Mononuclear cell (primary cell): ENCODE data around the gene TTC33. TPM values are rescaled to one million over a fixed set of nuclear protein-coding genes. Genes with fewer than 3 reads are reported as not detected.
"Not testable (repeated sequence)": the region's sequence is repeated elsewhere in the genome, so short reads cannot be mapped to it uniquely, and the experiment has no call there.

Experiments used
- H3K27me3 ChIP-seq: 2 replicates; pipeline ENCODE4 v1.6.0; 2011; ENCODE audit warnings: low read length, control low read depth; ENCODE audit not compliant: insufficient read depth
- H3K4me1 ChIP-seq: 2 replicates; pipeline ENCODE4 v1.5.1; 2011; ENCODE audit warnings: mild to moderate bottlenecking, low read length, control low read depth; ENCODE audit not compliant: insufficient read depth
- H3K4me3 ChIP-seq: 2 replicates; pipeline ENCODE4 v1.5.1; 2011; ENCODE audit warnings: mild to moderate bottlenecking, low read length, moderate library complexity
- H3K9me3 ChIP-seq: 2 replicates; pipeline ENCODE4 v1.5.1; 2011; ENCODE audit warnings: low read depth, mild to moderate bottlenecking, control low read depth, low read length
- total RNA-seq: library from RNA; depleted of rRNA; stranded (reverse); fragments of >200 nt; gene quantifications from one replicate; pipeline ENCODE4 v1.2.3, GENCODE V29; 2012

TTC33 gene
- total RNA-seq, 1 donor, result 15.4 TPM

DNA sequence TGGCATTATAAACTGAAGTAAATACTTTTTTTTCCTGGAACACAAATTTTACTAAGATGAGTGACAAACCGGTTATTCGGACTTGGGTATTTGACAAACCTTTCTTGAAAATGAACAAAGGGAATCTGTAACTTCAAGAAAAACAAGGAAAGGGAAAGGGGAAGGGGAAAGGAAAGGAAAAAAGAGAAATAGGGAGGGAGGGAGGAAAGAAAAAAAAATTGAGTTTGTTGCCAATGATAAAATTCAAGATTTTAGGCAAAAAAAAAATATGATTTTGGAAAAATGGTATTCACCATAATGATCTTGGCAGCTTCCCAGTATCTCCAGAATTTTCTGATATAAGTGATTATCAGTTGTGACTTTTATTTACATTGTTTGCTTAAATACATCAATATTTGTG, 1.6 kb upstream of the TTC33 start:
- H3K4me1 ChIP-seq, result peaks cover 16% of the 10 kb centered on the region
- no peaks in the 10 kb centered on the region for H3K27me3 ChIP-seq
- H3K4me3 ChIP-seq, result no peak overlapping the region
- no peaks in the 10 kb centered on the region for H3K9me3 ChIP-seq

DNA sequence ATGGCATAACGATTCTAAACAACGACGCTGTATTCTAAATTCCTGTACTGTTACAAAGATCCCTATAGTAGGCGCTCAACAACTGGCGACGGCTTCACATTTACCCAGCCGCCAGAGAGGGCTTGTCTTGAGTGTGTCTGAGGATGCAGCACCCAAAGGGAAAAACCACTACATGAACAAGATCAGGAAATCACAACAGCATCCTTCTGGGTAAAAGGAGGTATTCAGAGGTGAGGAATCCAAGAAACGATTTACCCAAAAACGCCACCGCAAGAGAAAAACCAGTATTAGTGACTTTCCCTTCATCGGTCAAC, 711 bp downstream of the TTC33 start:
- no peaks in the 10 kb centered on the region for H3K27me3 ChIP-seq
- peak overlapping the region; percentile 97 for H3K4me3 ChIP-seq
- peaks cover 16% of the 10 kb centered on the region for H3K4me1 ChIP-seq
- H3K9me3 ChIP-seq, result no peaks in the 10 kb centered on the region

DNA sequence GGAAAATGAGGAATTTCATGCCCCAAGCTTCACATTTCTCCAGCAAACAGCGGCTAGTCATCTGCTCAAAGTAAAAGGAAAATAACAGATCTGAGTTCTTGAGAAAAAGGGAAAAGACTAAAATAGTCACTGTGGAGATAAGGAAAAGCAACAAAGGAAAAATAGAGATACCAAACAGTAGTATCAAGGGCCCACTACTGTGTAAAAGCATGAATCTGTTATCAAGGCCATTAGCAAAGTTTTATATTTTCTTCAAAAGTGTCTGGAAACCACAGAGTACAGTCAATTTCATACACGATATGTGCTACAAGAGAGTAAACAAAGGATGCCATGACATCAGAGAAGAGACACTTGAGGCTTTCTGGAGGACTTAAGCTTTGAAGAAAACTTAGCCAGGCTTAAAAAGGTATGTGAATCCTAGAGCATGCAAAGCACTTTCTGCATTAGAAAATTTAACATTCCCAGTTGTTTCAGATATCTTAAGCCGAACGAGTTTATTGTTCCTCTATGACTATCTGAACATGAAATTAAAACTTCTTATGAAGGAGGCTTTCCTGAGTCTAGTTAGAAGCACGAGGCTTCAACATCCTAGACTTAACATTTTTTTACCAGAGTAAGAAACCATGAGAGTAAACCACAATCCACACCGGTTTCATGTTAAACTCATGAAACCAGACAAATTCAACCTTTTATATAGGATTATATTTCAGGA, 1.2 kb downstream of the TTC33 start:
- Histone ChIP-seq H3K27me3 (no peaks in the 10 kb centered on the region), H3K9me3 (no peaks in the 10 kb centered on the region), H3K4me1 (peaks cover 16% of the 10 kb centered on the region), H3K4me3 (peak overlapping the region; percentile 97)

DNA sequence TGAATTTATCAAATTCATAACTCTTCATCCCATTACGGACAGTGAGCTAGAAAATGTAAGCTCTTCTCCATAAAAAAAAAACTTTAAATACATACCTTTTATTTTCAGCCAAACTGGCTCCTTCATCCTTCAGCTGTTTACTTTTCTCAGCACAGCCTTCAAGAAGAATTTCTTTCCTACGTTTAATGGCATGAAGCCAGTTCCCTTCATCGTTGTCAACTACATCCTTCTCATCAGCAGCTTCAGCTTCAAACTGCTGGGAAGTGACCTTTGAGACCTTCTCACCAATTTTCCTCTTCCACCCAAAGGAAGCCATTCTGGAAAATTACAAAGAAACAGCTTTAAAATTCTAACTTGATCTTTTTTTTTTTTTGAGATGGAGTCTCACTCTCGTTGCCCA, 9.1 kb downstream of the TTC33 start:
- Histone ChIP-seq H3K4me1 (no peaks in the 10 kb centered on the region), H3K27me3 (no peaks in the 10 kb centered on the region), H3K4me3 (no peak overlapping the region), H3K9me3 (no peaks in the 10 kb centered on the region)

DNA sequence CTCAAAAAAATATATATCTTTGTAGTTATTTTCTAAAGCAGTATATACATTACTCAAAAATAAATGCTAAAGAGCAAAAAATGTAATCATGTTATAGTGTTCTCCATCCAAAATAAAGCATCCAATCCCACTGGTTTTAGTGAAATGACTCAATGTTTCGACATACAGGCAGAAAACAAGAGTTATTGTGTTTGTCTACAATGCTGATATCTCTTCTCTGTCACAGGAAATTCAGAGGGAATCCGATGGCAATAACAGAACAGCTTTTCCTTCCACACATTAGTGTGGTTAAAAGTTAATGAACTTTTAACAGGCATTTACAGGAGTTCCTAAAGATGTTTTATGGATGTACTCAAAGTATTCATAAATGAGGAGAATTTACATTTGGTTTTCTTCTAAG, 12.0 kb downstream of the TTC33 start:
- Histone ChIP-seq H3K4me1 (no peaks in the 10 kb centered on the region), H3K9me3 (peaks cover 4% of the 10 kb centered on the region), H3K4me3 (no peak overlapping the region), H3K27me3 (no peaks in the 10 kb centered on the region)

DNA sequence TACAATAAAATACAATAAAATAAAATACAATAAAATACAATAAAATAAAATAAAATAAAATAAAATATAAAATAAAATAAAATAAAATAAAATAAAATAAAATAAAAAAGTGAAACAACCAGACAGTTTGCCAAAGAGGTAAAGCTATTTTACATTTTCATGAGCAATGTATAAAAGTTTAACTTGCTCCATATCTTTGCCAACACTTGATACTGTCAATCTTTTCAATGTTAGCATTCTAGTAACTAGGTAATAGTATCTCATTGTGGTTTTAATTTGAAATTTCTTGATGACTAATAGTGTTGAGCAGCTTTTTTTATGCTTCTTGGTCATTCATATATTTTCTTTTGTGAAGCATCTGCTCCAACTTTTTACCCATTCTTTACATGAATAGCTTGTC, 17.3 kb downstream of the TTC33 start:
- peaks cover 4% of the 10 kb centered on the region for H3K9me3 ChIP-seq
- H3K27me3 ChIP-seq, result no peaks in the 10 kb centered on the region
- H3K4me1 ChIP-seq, result peaks cover 1% of the 10 kb centered on the region
- H3K4me3 ChIP-seq, result no peak overlapping the region

DNA sequence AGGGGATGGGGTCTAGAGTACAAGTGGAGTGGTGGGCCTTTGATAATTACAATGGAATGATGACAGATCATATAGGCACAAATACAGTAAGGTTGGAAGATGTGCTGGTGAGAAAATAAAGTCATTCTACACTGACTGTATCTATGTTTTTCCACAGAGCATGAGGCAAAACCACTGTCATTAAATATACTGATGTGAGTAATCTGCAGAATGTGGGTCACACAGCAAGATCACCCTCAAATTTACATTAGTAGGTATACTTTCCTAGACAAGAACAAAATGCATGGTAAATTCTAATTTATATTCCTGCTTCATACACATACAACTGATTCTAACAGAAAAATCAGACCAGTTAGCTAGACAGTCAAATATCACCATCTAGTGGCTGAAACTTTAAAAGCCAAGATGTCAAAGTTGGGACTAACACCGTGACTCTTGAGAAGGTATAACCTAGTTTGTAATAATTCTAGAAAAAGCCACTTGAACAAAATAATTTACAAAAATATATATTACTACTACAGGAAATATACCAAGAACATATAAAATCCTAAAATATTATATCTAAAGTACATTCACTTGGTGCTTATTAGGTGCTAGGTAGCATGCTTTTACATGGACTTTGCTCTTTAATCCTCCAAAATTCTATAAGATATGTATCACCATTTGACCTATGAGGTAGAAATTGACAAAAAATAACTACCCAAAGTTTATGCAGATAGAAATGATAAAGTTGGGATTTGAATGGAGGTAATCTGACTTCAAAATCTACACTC, 19.5 kb downstream of the TTC33 start:
- peaks cover 4% of the 10 kb centered on the region for H3K9me3 ChIP-seq
- H3K4me1 ChIP-seq, result peaks cover 3% of the 10 kb centered on the region
- no peaks in the 10 kb centered on the region for H3K27me3 ChIP-seq
- H3K4me3 ChIP-seq, result no peak overlapping the region

DNA sequence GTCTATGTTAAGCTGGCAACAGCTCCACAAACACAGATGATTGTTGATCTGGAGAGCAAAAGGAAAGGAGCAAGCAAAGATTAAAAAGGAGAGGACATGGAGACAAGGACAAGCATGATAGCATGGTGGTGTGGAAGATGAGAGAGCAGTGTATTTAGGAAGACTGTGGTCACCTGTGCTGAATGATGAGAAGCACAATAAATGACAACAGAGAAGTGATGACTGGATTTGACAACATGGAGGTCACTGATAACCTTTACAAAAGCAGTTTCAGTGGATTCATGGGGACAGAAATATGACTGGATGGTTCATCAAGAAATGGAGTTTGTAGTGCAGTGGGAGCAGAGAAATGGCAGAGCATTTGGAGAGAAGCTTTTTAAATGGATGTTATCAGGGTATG, 20.2 kb downstream of the TTC33 start:
- H3K27me3 ChIP-seq, result no peaks in the 10 kb centered on the region
- H3K4me3 ChIP-seq, result no peak overlapping the region
- H3K9me3 ChIP-seq, result peaks cover 4% of the 10 kb centered on the region
- H3K4me1 ChIP-seq, result peaks cover 3% of the 10 kb centered on the region

DNA sequence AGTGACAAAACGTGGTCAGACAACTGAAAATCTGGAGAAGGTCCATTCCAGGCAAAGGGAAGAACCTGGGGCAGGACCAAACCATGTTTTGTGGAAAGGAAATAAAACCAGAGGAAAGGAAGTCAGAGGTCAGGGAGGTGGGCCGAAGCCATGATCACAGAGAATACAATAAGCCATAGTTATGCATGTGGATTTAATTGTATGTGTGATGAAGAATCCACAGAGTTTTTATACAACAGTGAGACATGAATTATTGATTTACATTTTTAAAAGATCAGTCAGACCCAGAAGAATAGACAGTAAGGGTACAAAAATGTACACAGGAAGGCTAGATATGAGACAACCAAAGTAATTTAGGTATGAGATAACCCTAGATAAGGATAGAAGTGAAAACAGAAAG, 20.8 kb downstream of the TTC33 start:
- Histone ChIP-seq H3K4me3 (no peak overlapping the region), H3K9me3 (no peaks in the 10 kb centered on the region)

DNA sequence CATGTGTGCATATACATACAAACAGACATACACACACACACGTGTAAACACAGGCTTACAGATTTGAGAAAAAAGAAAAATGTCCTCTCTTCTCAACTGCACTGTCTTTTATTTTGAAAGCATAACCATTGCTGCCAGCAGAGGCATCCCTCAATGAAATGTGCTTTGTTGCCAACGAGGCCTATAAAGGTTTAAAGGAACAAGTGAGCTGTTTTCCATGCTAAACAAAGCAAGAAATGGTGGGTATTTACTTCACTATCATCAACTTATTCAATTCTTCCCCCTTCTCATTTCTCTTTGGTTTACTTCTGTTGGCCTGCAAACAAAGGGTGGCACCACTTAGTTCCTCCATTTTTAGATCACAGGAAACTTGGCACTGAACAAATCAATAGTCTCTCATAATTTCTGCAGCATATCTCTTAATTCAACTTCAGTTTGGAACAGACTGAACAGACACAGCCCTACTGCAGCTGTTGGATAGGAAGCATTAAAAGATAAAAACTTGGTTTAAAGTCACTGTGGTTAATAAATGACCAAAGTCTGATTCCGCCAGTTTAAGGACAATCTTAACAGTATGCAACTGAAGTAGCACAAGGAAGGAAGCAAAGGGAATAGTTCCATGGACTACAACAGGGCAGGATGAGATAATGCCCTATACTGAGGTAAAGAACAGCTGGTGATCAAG, 21.7 kb downstream of the TTC33 start:
- Histone ChIP-seq H3K27me3 (no peaks in the 10 kb centered on the region), H3K9me3 (no peaks in the 10 kb centered on the region)

More for the DNA sequence above, 20.8 kb downstream of the TTC33 start:
- peaks cover 3% of the 10 kb centered on the region for H3K4me1 ChIP-seq
- H3K27me3 ChIP-seq, result no peaks in the 10 kb centered on the region

DNA sequence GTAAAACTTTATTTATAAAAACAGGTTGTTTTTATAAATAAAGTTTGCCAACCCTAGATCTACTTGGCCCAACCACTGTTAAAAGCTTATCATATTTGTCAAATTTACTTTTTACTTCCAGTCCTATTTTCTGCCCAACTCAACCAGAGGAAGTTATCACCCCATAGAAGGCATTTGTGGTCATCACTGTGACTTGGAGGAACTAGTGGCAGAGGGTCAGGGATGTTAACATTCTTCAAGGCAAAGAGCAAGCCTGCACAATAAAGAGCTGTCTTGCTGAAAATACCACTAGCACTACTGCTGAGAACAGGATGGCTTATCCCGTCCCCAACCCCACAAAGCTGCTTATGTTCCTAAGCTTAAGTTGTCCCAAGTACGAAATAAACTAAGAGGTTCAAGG, 22.3 kb downstream of the TTC33 start:
- Histone ChIP-seq H3K4me3 (no peak overlapping the region), H3K27me3 (no peaks in the 10 kb centered on the region), H3K4me1 (peaks cover 3% of the 10 kb centered on the region), H3K9me3 (no peaks in the 10 kb centered on the region)

More for the DNA sequence above, 21.7 kb downstream of the TTC33 start:
- no peak overlapping the region for H3K4me3 ChIP-seq
- H3K4me1 ChIP-seq, result peaks cover 3% of the 10 kb centered on the region

DNA sequence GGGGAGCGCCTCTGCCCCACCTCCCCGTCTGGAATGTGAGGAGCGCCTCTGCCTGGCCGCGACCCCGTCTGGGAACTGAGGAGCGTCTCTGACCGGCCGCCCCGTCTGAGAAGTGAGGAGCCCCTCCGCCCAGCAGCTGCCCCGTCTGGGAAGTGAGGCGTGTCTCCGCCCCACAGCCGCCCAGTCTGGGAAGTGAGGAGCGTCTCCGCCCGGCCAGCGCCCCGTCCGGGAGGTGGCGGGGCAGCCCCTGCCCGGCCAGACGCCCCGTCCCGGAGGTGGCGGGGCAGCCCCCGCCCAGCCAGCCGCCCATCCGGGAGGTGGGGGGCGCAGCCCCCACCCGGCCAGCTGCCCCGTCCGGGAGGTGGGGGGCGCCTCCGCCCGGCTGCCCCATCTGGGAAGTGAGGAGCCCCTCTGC, 33.3 kb downstream of the TTC33 start:
- not testable (repeated sequence) for H3K27me3 ChIP-seq

DNA sequence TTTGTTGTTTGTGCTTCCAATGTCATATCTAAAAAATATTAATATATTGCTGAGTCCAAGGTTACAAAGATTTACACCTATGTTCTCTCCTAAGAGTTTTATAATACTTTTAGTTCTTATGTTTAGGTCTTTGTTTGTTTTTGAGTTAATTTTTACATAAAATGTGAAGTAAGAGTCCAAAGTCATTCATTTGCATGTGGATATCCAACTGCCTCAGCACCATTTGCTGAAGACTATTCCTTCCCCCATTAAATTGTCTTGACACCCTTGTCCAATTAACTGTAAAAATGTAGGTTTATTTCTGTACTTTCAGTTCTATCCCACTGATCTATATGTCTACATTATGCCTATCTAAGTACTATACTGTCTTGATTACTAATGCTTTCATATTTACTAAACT, 35.7 kb downstream of the TTC33 start:
- no peak overlapping the region for H3K4me3 ChIP-seq

More for the DNA sequence above, 33.3 kb downstream of the TTC33 start:
- H3K9me3 ChIP-seq, H3K4me1 ChIP-seq, H3K4me3 ChIP-seq: not testable (repeated sequence)

DNA sequence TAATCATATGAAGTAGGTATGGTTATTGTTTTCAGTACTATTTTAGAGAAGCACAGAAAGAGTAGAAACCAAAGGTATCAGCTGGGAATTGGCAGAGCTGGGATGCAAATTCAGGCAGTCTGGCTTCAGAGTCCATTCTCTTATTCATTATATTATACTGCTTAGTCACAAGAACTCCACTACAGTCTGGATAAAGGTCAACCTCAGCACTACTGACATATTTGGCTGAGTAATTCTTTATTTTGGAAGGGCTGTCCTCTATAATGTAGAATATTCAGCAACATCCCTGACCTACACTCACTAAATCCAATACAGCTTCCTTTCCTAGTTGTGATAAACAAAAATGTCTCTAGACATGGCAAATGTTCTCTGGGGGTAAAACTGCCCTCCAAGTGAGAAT, 38.5 kb downstream of the TTC33 start:
- no peaks in the 10 kb centered on the region for H3K4me1 ChIP-seq
- no peak overlapping the region for H3K4me3 ChIP-seq
- H3K9me3 ChIP-seq, result no peaks in the 10 kb centered on the region
- no peaks in the 10 kb centered on the region for H3K27me3 ChIP-seq

More for the DNA sequence above, 35.7 kb downstream of the TTC33 start:
- Histone ChIP-seq H3K27me3 (no peaks in the 10 kb centered on the region), H3K9me3 (no peaks in the 10 kb centered on the region), H3K4me1 (no peaks in the 10 kb centered on the region)

DNA sequence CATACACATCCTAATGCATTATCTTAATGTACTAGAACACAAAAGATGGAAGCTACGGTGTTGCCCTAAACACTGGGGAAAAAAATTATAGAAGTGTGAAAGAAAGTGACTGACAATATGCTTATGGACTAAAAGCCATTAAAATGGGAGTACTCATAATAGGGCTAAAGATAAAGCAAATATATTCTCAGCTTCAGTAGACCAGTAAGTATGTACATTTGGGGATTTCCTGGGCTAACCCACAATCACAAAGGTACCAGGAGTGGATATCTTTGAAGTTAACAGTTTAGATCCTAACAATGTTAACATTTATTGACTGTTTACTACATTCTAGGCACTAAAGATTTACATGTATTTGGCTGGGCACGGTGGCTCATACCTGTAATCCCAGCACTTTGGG, 39.2 kb downstream of the TTC33 start:
- Histone ChIP-seq H3K4me1 (no peaks in the 10 kb centered on the region), H3K4me3 (no peak overlapping the region), H3K9me3 (no peaks in the 10 kb centered on the region), H3K27me3 (no peaks in the 10 kb centered on the region)
